Measurements from ENCODE around the gene FANCD2OS. TPM values are rescaled to one million over a fixed set of nuclear protein-coding genes. Genes with fewer than 3 reads are reported as not detected.
A peak's percentile ranks its signal among the peaks of the same experiment; 100 is the strongest.

FANCD2OS gene
- total and polyA plus RNA-seq, 2 donors (not counting 3 experiments of a cell fraction or from before 2014, with no cell fraction given): not detected

- H3K9me1 ChIP-seq (replicated peaks; ENCODE audit: control insufficient read depth, extremely low read depth, insufficient read depth, low read length): no peaks in the 10 kb centered on the region
- CTCF ChIA-PET: interaction anchor here (0.9 kb wide), 1 partner anchor 76 kb away, joined by 3 read pairs; no protein-coding TSS in a partner anchor
- H4K20me1 ChIP-seq (replicated peaks; ENCODE audit: control insufficient read depth, extremely low read depth, insufficient read depth, low read length): peaks cover 2% of the 10 kb centered on the region
- H2AFZ ChIP-seq (ENCODE audit: low read depth, low read length): no peak overlapping the region
- H3K9ac ChIP-seq (replicated peaks; ENCODE audit: extremely low read depth, insufficient read depth, low read length): no peak overlapping the region
- BruUV-seq (replicated peaks): TSS peak; percentile 7
- no peak for TF ChIP-seq GATA2 (IDR thresholded peaks at IDR 0.05; ENCODE audit: insufficient read depth, insufficient read length, low read depth, low read length)
- no peak for TF ChIP-seq MYC (IDR thresholded peaks at IDR 0.05; ENCODE audit: low read depth, low read length)
- no peak for TF ChIP-seq FOS (IDR thresholded peaks at IDR 0.05; ENCODE audit: borderline replicate concordance, insufficient read depth, low read length)
- TF ChIP-seq, protein P1, sequence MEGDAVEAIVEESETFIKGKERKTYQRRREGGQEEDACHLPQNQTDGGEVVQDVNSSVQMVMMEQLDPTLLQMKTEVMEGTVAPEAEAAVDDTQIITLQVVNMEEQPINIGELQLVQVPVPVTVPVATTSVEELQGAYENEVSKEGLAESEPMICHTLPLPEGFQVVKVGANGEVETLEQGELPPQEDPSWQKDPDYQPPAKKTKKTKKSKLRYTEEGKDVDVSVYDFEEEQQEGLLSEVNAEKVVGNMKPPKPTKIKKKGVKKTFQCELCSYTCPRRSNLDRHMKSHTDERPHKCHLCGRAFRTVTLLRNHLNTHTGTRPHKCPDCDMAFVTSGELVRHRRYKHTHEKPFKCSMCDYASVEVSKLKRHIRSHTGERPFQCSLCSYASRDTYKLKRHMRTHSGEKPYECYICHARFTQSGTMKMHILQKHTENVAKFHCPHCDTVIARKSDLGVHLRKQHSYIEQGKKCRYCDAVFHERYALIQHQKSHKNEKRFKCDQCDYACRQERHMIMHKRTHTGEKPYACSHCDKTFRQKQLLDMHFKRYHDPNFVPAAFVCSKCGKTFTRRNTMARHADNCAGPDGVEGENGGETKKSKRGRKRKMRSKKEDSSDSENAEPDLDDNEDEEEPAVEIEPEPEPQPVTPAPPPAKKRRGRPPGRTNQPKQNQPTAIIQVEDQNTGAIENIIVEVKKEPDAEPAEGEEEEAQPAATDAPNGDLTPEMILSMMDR (IDR thresholded peaks at IDR 0.05; ENCODE audit: extremely low read depth in 1 of 2, insufficient read depth in 1 of 2, low read depth in 1 of 2, low read length in 2 of 2): no peak
- no peak for TF ChIP-seq POLR2A (IDR thresholded peaks at IDR 0.05; ENCODE audit: low read depth, low read length)
- TF ChIP-seq EZH2 (IDR thresholded peaks at IDR 0.05; ENCODE audit: borderline replicate concordance, low read depth, low read length, severe bottlenecking): no peak
- TF ChIP-seq, protein P2, sequence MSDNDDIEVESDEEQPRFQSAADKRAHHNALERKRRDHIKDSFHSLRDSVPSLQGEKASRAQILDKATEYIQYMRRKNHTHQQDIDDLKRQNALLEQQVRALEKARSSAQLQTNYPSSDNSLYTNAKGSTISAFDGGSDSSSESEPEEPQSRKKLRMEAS (IDR thresholded peaks at IDR 0.05; ENCODE audit: insufficient read depth, insufficient read length): no peak
- TF ChIP-seq JUN (IDR thresholded peaks at IDR 0.05; ENCODE audit: borderline replicate concordance, insufficient read depth, insufficient read length, low read depth): no peak
- TF ChIP-seq POLR2AphosphoS5 (IDR thresholded peaks at IDR 0.05; ENCODE audit: insufficient read depth, low read depth, low read length): no peak
- POLR2A ChIA-PET: no interaction called here
- H3K4me1 ChIP-seq (ENCODE audit: control insufficient read depth, extremely low read depth, insufficient read depth, low read length): peaks cover 3% of the 10 kb centered on the region
- H3K4me2 ChIP-seq (ENCODE audit: insufficient read depth, low read length): no peak overlapping the region
- no peak overlapping the region for H3K27ac ChIP-seq (ENCODE audit: insufficient read depth, low read depth, low read length)
- no peak for FAIRE-seq
- dilution Hi-C loops (cut with MboI; ENCODE audit: extremely low pct_ligation_motif_present, low sequenced_read_pairs) (no loop called here), intact Hi-C loops (cut with micrococcal nuclease) (no loop called here)
- no peaks in the 10 kb centered on the region for H3K27me3 ChIP-seq (ENCODE audit: control insufficient read depth in 2 of 2, insufficient read depth in 2 of 2, low read length in 2 of 2)
- no peaks in the 10 kb centered on the region for H3K9me3 ChIP-seq (replicated peaks; ENCODE audit: control insufficient read depth, insufficient read depth, low read length)
- DNase-seq (ENCODE audit: low read depth, low spot score): no peak
- no peak overlapping the region for H3K4me3 ChIP-seq (replicated peaks in 1 of 3; ENCODE audit: insufficient read depth in 1 of 3, low read depth in 1 of 3, low read length in 3 of 3)
- peaks cover 11% of the 10 kb centered on the region for H3K79me2 ChIP-seq (ENCODE audit: control insufficient read depth, insufficient read depth, low read length)
- H3K36me3 ChIP-seq (ENCODE audit: control insufficient read depth in 2 of 2, extremely low read depth in 1 of 2, insufficient read depth in 2 of 2, low read length in 2 of 2): peaks cover 12 to 13% of the 10 kb centered on the region in 2 experiments
Measured at GRCh38 chr3:10150987-10151386, 42.9 kb upstream of the FANCD2OS start.
